Measurements from ENCODE around the gene CDC14A. TPM values are rescaled to one million over a fixed set of nuclear protein-coding genes. Genes with fewer than 3 reads are reported as not detected.

The CDC14A gene
- total RNA-seq, 2 donors from 2014 or later = 7.3 to 16.5 TPM

DNA sequence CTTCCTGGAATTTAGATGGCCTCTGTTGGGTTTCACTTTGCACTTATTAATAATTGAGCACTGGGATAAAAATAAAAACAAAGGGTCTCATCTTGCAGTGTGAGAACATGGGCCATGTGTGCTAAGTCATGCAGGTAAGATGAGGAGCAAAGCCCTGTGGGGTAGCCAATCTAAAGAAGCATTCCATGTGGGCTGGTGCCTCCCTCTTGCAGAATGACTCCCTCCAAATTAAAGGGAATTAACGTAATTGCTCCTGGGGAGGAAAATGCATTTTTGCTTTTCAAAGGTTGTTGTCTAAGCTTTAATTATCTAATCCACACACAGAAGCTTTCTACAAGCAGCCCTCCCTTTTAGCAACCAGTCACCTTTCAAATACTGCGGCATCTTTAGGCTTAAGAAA is 69.8 kb downstream of the CDC14A start:
- DNase-seq = no peak
- TF ChIP-seq, protein P1, sequence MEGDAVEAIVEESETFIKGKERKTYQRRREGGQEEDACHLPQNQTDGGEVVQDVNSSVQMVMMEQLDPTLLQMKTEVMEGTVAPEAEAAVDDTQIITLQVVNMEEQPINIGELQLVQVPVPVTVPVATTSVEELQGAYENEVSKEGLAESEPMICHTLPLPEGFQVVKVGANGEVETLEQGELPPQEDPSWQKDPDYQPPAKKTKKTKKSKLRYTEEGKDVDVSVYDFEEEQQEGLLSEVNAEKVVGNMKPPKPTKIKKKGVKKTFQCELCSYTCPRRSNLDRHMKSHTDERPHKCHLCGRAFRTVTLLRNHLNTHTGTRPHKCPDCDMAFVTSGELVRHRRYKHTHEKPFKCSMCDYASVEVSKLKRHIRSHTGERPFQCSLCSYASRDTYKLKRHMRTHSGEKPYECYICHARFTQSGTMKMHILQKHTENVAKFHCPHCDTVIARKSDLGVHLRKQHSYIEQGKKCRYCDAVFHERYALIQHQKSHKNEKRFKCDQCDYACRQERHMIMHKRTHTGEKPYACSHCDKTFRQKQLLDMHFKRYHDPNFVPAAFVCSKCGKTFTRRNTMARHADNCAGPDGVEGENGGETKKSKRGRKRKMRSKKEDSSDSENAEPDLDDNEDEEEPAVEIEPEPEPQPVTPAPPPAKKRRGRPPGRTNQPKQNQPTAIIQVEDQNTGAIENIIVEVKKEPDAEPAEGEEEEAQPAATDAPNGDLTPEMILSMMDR (IDR thresholded peaks at IDR 0.05) = no peak
- TF ChIP-seq POLR2A (IDR thresholded peaks at IDR 0.05) = no peak
- no peaks in the 10 kb centered on the region for H3K27me3 ChIP-seq
- ATAC-seq = no peak
- intact Hi-C loops (cut with DNase I) = no loop called here
- WGBS, 2 donors = 95 to 96% methylated on average over 2 of the region's 2 CpGs
- H3K4me3 ChIP-seq = no peak overlapping the region
- no peaks in the 10 kb centered on the region for H3K4me1 ChIP-seq
- H3K36me3 ChIP-seq (replicated peaks in 1 of 2; ENCODE audit: insufficient read depth in 1 of 2, low read depth in 2 of 2) = no peaks in the 10 kb centered on the region
- no peak overlapping the region for H3K27ac ChIP-seq
- H3K9me3 ChIP-seq = no peaks in the 10 kb centered on the region

DNA sequence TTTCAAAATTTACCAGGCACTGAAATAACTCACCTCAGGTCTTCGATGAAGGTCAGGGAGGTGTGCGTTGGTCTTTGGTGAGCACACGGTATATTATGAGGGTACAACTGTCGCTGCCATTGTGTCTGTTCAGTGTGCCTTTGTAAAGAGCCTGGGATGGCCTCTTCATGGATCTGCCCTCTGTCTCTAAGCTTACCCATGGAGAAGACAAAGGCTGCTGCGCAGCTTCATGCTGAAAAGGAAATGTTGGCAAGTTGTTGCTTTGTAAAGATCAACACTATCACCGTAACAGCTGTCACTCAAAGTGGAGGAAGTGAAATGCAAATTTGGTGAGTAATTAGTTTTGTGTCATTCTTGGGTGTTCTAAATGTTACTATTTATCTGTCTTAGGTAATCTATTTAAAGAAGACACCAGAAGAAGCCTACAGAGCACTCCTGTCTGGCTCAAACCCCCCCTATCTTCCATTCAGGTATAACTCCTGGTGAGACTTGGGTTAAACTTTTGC is 71.6 kb downstream of the CDC14A start:
- Histone ChIP-seq H3K36me3 (replicated peaks in 1 of 2; ENCODE audit: insufficient read depth in 1 of 2, low read depth in 2 of 2) (no peaks in the 10 kb centered on the region), H3K4me1 (no peaks in the 10 kb centered on the region), H3K27ac (no peak overlapping the region), H3K4me3 (no peak overlapping the region), H3K27me3 (no peaks in the 10 kb centered on the region), H3K9me3 (no peaks in the 10 kb centered on the region)
- no peak for DNase-seq
- ATAC-seq = no peak
- TF ChIP-seq POLR2A (IDR thresholded peaks at IDR 0.05) = no peak
- TF ChIP-seq, protein P1 (IDR thresholded peaks at IDR 0.05) = no peak
- intact Hi-C loops (cut with DNase I) = no loop called here
- WGBS, 2 donors = 88 to 98% methylated on average over 6 of the region's 6 CpGs

DNA sequence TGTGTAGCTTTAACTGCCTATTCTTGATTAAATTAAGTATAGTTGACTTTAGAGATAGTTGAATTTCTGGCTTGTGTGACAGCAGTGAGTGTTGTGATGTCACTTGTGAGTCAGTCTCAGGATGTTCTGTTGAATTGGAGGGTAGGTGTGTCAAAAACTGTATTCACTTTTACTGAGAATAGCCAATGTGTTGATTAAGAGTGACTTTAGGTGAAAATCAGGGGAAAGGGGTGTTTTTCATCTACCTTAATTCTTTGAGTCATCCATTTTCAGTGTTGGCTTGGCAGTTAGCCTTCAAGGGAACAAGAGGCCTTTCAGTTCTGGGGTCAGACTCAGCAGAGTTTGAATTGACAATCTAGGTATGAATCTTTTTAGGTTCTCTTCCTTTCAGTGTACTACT is 75.9 kb downstream of the CDC14A start:
- DNase-seq (no peak), ATAC-seq (no peak)
- TF ChIP-seq POLR2A (IDR thresholded peaks at IDR 0.05) = no peak
- TF ChIP-seq, protein P1 (IDR thresholded peaks at IDR 0.05) = no peak
- no peak overlapping the region for H3K27ac ChIP-seq
- H3K4me3 ChIP-seq = no peak overlapping the region
- no peaks in the 10 kb centered on the region for H3K4me1 ChIP-seq
- H3K9me3 ChIP-seq = no peaks in the 10 kb centered on the region
- intact Hi-C loops (cut with DNase I) = no loop called here
- no peaks in the 10 kb centered on the region for H3K36me3 ChIP-seq (replicated peaks in 1 of 2; ENCODE audit: insufficient read depth in 1 of 2, low read depth in 2 of 2)
- H3K27me3 ChIP-seq = no peaks in the 10 kb centered on the region

DNA sequence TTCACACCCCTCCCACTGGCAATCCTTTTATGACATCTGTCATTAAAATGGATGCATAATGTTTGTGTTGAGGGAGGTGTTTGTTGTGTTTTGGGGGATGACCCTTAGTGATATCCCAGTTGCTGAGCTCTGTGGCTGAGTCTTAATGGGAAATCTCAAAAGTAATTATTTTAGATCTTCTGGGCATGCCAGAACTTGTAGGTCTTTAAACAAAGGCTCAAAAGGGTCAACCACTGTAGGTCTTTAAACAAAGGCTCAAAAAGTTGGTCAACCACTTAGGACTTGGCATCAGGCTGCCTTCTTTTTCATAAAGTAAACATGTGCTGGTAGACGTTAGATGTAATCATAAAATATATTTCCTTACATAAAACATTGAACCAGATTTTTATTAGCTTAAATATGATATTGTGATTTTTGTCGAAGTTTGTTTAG is 78.0 kb downstream of the CDC14A start:
- intact Hi-C loops (cut with DNase I) = no loop called here
- ATAC-seq = no peak

DNA sequence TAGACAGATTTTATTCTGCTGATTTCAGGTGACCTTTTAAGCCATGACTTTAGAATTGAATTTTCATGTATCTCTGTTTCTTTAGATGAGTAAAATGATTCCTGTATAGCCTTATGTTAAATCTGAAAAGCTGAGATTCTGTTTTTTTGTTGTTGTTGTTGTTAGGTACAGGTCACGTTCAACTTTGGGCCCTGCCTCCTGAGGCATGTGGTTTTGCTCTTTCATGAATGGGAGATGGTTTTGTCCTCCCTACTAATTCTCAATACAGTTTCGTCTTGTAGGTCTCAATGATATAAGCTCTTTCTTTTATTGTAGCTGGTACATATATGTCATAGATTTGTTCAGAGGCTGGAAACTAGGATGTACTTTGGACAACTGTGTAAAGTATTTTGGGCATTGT is 79.6 kb downstream of the CDC14A start:
- ATAC-seq (no peak), DNase-seq (no peak)
- Histone ChIP-seq H3K9me3 (no peaks in the 10 kb centered on the region), H3K4me1 (no peaks in the 10 kb centered on the region), H3K27ac (no peak overlapping the region), H3K27me3 (no peaks in the 10 kb centered on the region), H3K36me3 (replicated peaks in 1 of 2; ENCODE audit: insufficient read depth in 1 of 2, low read depth in 2 of 2) (no peaks in the 10 kb centered on the region), H3K4me3 (no peak overlapping the region)
- no peak for TF ChIP-seq POLR2A (IDR thresholded peaks at IDR 0.05)
- TF ChIP-seq, protein P1 (IDR thresholded peaks at IDR 0.05) = no peak
- intact Hi-C loops (cut with DNase I) = no loop called here
- WGBS, 2 donors = 87 to 93% methylated on average over 2 of the region's 2 CpGs

More for the DNA sequence above, 78.0 kb downstream of the CDC14A start:
- Histone ChIP-seq H3K4me1 (no peaks in the 10 kb centered on the region), H3K27me3 (no peaks in the 10 kb centered on the region), H3K36me3 (replicated peaks in 1 of 2; ENCODE audit: insufficient read depth in 1 of 2, low read depth in 2 of 2) (no peaks in the 10 kb centered on the region), H3K27ac (no peak overlapping the region), H3K9me3 (no peaks in the 10 kb centered on the region), H3K4me3 (no peak overlapping the region)
- no peak for DNase-seq
- 54 to 59% methylated on average over 2 of the region's 2 CpGs for WGBS, 2 donors
- TF ChIP-seq POLR2A (IDR thresholded peaks at IDR 0.05) = no peak
- TF ChIP-seq, protein P1 (IDR thresholded peaks at IDR 0.05) = no peak

Measured in body of pancreas (tissue), 4 donors.